Glomerular endothelial cell (primary cell): Measurements from ENCODE around the gene MNT. TPM values are rescaled to one million over a fixed set of nuclear protein-coding genes. Genes with fewer than 3 reads are reported as not detected.

Experiments used
- DNase-seq: peaks from one replicate; pipeline ENCODE4 v3.0.0-alpha.2; 2011; ENCODE audit warnings: low read depth, low spot score; ENCODE audit errors: extremely low read depth
- total RNA-seq: library from RNA; depleted of rRNA; stranded (reverse); fragments of >200 nt; gene quantifications from 2 replicates; pipeline ENCODE4 v1.2.3, GENCODE V29; 2015

The MNT gene
- total RNA-seq, 1 donor from 2014 or later = 15.1 TPM

- DNase-seq = no peak
Measured at GRCh38 chr17:2383628-2384167, 17.2 kb downstream of the MNT start.

GRCh38 chr17:2380950-2381649, 19.8 kb downstream of the MNT start:
- DNase-seq = no peak

GRCh38 chr17:2380226-2380922, 20.5 kb downstream of the MNT start:
- DNase-seq = no peak

GRCh38 chr17:2379489-2380225, 21.2 kb downstream of the MNT start:
- DNase-seq = no peak

GRCh38 chr17:2378905-2379304, 22.0 kb downstream of the MNT start:
- DNase-seq = no peak

GRCh38 chr17:2377659-2378058, 23.2 kb downstream of the MNT start:
- DNase-seq = no peak

GRCh38 chr17:2376107-2376506, 24.8 kb downstream of the MNT start:
- DNase-seq = no peak

- no peak for DNase-seq
Measured at GRCh38 chr17:2375406-2375805, 25.5 kb downstream of the MNT start.

- no peak for DNase-seq
Measured at GRCh38 chr17:2374549-2375285, 26.1 kb downstream of the MNT start.

- DNase-seq = no peak
Measured at GRCh38 chr17:2373179-2373578, 27.7 kb downstream of the MNT start.

- no peak for DNase-seq
Measured at GRCh38 chr17:2372681-2373080, 28.2 kb downstream of the MNT start.

GRCh38 chr17:2372180-2372579, 28.7 kb downstream of the MNT start:
- no peak for DNase-seq

GRCh38 chr17:2371183-2372130, 29.4 kb downstream of the MNT start:
- DNase-seq = no peak

- DNase-seq = no peak
Measured at GRCh38 chr17:2370211-2370589, 30.7 kb downstream of the MNT start.

GRCh38 chr17:2369551-2370210, 31.2 kb downstream of the MNT start:
- DNase-seq = no peak

- DNase-seq = no peak
Measured at GRCh38 chr17:2369039-2369438, 31.8 kb downstream of the MNT start.

- DNase-seq = no peak
Measured at GRCh38 chr17:2368359-2368758, 32.5 kb downstream of the MNT start.

GRCh38 chr17:2366747-2367494, 33.9 kb downstream of the MNT start:
- no peak for DNase-seq

GRCh38 chr17:2365132-2365531, 35.7 kb downstream of the MNT start:
- DNase-seq = no peak
